Activated T-cell treated with anti-CD3 and anti-CD28 coated beads for 48 hours (primary cell): ENCODE measurements around the gene GNB3.

ENCODE experiments used
- DNase-seq: peaks from one replicate; pipeline ENCODE4 v3.0.0-alpha.2; 2020; ENCODE audit warnings: low read depth

GNB3 gene

GRCh38 chr12:6837370-6838060, 3.2 kb upstream of the GNB3 start:
- DNase-seq: no peak

- no peak for DNase-seq
Observed at GRCh38 chr12:6838854-6839253, 1.9 kb upstream of the GNB3 start.

- DNase-seq: no peak
Observed at GRCh38 chr12:6839482-6840201, 1.1 kb upstream of the GNB3 start.

- no peak for DNase-seq
Observed at GRCh38 chr12:6840330-6840729, 395 bp upstream of the GNB3 start.

- no peak for DNase-seq
Observed at GRCh38 chr12:6842075-6842474, 1.4 kb downstream of the GNB3 start.

GRCh38 chr12:6843118-6843902, 2.6 kb downstream of the GNB3 start:
- DNase-seq: no peak

- DNase-seq: no peak
Observed at GRCh38 chr12:6845395-6845794, 4.7 kb downstream of the GNB3 start.

GRCh38 chr12:6846316-6846869, 5.7 kb downstream of the GNB3 start:
- no peak for DNase-seq

GRCh38 chr12:6847676-6848075, 7.0 kb downstream of the GNB3 start:
- no peak for DNase-seq

GRCh38 chr12:6849427-6849826, 8.7 kb downstream of the GNB3 start:
- no peak for DNase-seq

- DNase-seq: no peak
Observed at GRCh38 chr12:6849976-6850560, 9.3 kb downstream of the GNB3 start.

- DNase-seq: no peak
Observed at GRCh38 chr12:6850796-6851152, 10.0 kb downstream of the GNB3 start.

- DNase-seq: peak; percentile 86
Observed at GRCh38 chr12:6851153-6851920, 10.6 kb downstream of the GNB3 start, which contains the start of gene CDCA3. CDCA3 (minus strand) TSS chr12:6851286; CDS start chr12:6850952, 334 bp downstream.

GRCh38 chr12:6851921-6852650, 11.4 kb downstream of the GNB3 start, which contains the start of gene USP5:
USP5 (plus strand) TSS chr12:6852150; CDS start chr12:6852180, 30 bp downstream.
- DNase-seq: peak; percentile 98

GRCh38 chr12:6852651-6853354, 12.1 kb downstream of the GNB3 start:
- peak; percentile 73 for DNase-seq

GRCh38 chr12:6853626-6854025, 12.9 kb downstream of the GNB3 start:
- no peak for DNase-seq

- DNase-seq: no peak
Observed at GRCh38 chr12:6854036-6854435, 13.3 kb downstream of the GNB3 start.

GRCh38 chr12:6855322-6855721, 14.6 kb downstream of the GNB3 start:
- no peak for DNase-seq

GRCh38 chr12:6858799-6859198, 18.1 kb downstream of the GNB3 start:
- no peak for DNase-seq

- no peak for DNase-seq
Observed at GRCh38 chr12:6860116-6860515, 19.4 kb downstream of the GNB3 start.
